ENCODE results near the gene CNNM2.
"Not testable (repeated sequence)": the region's sequence is repeated elsewhere in the genome, so short reads cannot be mapped to it uniquely, and the experiment has no call there.

The CNNM2 gene

DNA sequence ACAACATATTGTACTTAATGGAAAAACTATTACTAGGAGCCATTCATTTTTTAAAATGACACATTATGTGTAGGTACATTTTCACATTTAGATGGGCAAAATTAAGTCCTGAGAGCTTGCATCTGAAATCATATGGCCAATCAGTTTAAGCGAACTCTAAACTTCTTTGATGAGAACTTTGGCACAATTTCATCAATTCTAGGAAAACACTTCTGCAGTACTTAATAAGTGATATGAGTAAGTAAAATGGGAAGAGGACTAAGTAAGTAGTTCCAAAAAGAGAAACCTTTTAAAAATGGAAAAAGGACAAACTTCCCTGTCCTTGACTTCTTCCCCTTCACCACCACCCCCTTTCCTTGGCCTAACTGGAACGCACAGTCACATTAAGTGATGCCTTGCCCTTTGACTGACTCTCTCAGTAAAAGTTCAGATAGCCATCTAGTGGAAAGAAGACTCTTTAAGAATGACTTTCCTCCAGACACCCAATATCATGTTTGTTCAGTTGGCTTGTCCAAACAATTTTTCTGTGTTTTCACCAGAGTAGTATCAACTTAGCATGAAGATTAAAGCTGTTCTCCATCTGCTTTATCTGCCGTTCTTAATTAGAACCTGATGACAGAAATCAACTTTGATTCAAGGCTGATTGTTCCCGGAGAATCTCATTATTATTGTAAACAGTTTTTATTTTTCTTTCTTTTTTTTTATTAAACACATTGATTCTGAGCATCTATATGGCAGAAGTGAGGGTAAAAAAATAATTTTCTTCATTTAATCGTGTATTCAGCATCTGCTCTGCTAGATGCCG is 45.1 kb downstream of the CNNM2 start:
- no peaks in the 10 kb centered on the region for H3K9me3 ChIP-seq (ENCODE audit: control insufficient read depth in 2 of 2, low read length in 2 of 2)
- no peaks in the 10 kb centered on the region for H3K27me3 ChIP-seq (ENCODE audit: control insufficient read depth in 2 of 2, insufficient read depth in 2 of 2, low read length in 2 of 2)
- no peaks in the 10 kb centered on the region for H3K36me3 ChIP-seq (ENCODE audit: control insufficient read depth in 2 of 2, insufficient read depth in 2 of 2, low read length in 2 of 2)
- no peak overlapping the region for H3K9ac ChIP-seq (ENCODE audit: low read depth in 1 of 2, low read length in 2 of 2)
- H3K4me1 ChIP-seq (ENCODE audit: control insufficient read depth in 2 of 2, insufficient read depth in 2 of 2, low read length in 2 of 2), result peaks cover 17 to 24% of the 10 kb centered on the region in 2 donors
- H3K27ac ChIP-seq (ENCODE audit: low read depth in 2 of 2, low read length in 2 of 2), result no peak overlapping the region
- H3K4me3 ChIP-seq (ENCODE audit: low read length in 2 of 2), result no peak overlapping the region

DNA sequence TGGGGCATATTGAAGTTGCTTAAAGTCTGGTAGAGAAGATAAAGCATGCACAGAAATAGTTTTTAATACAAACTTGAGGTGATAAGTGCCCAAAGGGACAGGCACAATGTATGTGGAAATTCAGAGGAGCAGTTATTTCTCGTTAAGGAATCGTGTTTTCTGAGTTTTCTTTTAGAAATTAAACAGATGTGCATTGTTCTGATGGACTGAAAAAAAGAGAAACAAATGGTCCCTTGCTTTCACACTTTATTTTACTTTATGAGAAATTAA is 45.6 kb downstream of the CNNM2 start:
- Histone ChIP-seq H3K9me3 (ENCODE audit: control insufficient read depth in 2 of 2, low read length in 2 of 2) (no peaks in the 10 kb centered on the region), H3K27me3 (ENCODE audit: control insufficient read depth in 2 of 2, insufficient read depth in 2 of 2, low read length in 2 of 2) (no peaks in the 10 kb centered on the region), H3K27ac (ENCODE audit: low read depth in 2 of 2, low read length in 2 of 2) (no peak overlapping the region), H3K9ac (ENCODE audit: low read depth in 1 of 2, low read length in 2 of 2) (no peak overlapping the region), H3K4me1 (ENCODE audit: control insufficient read depth in 2 of 2, insufficient read depth in 2 of 2, low read length in 2 of 2) (peaks cover 17 to 24% of the 10 kb centered on the region in 2 donors), H3K36me3 (ENCODE audit: control insufficient read depth in 2 of 2, insufficient read depth in 2 of 2, low read length in 2 of 2) (no peaks in the 10 kb centered on the region), H3K4me3 (ENCODE audit: low read length in 2 of 2) (no peak overlapping the region)

DNA sequence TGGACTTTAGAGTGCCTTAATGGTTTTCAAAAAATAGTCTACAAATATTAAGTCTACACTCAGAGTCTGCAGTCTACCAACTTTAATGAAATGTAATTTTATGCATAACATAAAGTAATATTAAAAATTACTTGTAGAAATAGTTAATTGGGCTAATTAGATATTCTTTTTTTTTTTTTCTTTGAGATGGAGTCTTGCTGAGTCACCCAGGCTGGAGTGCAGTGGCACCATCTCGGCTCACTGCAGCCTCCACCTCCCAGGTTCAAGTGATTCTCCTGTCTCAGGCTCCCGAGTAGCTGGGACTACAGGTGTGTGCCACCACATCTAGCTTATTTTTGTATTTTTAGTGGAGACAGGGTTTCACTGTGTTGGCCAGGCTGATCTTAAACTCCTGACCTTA is 46.0 kb downstream of the CNNM2 start:
- not testable (repeated sequence) for H3K27ac ChIP-seq (ENCODE audit: low read depth in 2 of 2, low read length in 2 of 2); H3K4me3 ChIP-seq (ENCODE audit: low read length in 2 of 2); H3K36me3 ChIP-seq (ENCODE audit: control insufficient read depth in 2 of 2, insufficient read depth in 2 of 2, low read length in 2 of 2); H3K27me3 ChIP-seq (ENCODE audit: control insufficient read depth in 2 of 2, insufficient read depth in 2 of 2, low read length in 2 of 2); H3K9me3 ChIP-seq (ENCODE audit: control insufficient read depth in 2 of 2, low read length in 2 of 2); H3K9ac ChIP-seq (ENCODE audit: low read depth in 1 of 2, low read length in 2 of 2)
- H3K4me1 ChIP-seq (ENCODE audit: control insufficient read depth in 2 of 2, insufficient read depth in 2 of 2, low read length in 2 of 2), result peaks cover 17 to 24% of the 10 kb centered on the region in 2 donors

DNA sequence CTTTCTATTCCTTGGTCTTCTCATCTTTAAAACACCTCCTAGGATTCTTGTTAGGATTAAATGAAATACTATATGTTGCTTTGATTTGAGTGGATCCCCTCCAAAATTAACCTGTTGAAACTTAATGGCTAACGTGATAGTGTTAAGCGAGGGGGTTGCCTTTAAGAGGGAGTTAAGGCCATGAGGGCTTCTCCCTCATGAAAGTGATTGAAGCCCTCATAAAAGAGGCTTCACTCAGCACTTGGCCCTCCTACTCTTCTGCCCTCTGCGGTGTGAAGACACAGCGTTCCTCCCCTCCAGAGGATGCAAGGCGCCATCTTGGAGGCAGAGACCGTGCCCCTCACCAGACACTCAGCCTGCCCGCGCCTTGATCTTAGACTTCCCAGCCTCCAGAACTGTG is 46.6 kb downstream of the CNNM2 start:
- Histone ChIP-seq H3K4me1 (ENCODE audit: control insufficient read depth in 2 of 2, insufficient read depth in 2 of 2, low read length in 2 of 2) (peaks cover 17 to 24% of the 10 kb centered on the region in 2 donors), H3K9ac (ENCODE audit: low read depth in 1 of 2, low read length in 2 of 2) (no peak overlapping the region), H3K27me3 (ENCODE audit: control insufficient read depth in 2 of 2, insufficient read depth in 2 of 2, low read length in 2 of 2) (no peaks in the 10 kb centered on the region), H3K36me3 (ENCODE audit: control insufficient read depth in 2 of 2, insufficient read depth in 2 of 2, low read length in 2 of 2) (no peaks in the 10 kb centered on the region), H3K9me3 (ENCODE audit: control insufficient read depth in 2 of 2, low read length in 2 of 2) (no peaks in the 10 kb centered on the region), H3K4me3 (ENCODE audit: low read length in 2 of 2) (no peak overlapping the region), H3K27ac (ENCODE audit: low read depth in 2 of 2, low read length in 2 of 2) (peak overlapping the region; percentile 59 to 66)

DNA sequence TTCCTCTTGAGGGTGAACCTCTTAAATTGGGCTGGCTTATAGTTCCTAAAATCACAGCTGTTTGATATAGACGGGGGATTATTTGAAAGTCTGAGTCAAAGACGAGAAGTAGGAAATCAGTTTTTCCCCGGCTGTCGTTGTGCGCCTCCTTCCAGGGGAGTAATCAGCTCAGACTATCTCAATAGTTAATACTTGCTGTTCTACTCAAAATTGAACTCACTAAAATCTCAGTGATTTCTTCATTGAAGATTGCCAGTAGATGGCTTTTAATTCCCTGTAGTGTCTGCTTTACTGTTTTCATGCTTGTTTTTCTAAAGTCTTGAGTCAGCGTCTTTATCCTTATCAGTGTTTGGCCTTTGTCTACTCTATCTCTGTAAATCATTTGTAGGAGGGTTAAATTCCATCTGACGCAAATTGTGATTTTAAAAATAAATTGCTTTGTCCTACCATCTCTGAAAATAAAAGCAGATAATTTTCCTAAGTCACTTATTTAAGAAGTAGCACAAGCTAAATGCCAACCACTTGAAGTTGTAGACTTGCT is 47.3 kb downstream of the CNNM2 start:
- peak overlapping the region; percentile 73 to 82 for H3K27ac ChIP-seq (ENCODE audit: low read depth in 2 of 2, low read length in 2 of 2)
- peak overlapping the region; percentile 19 to 43 for H3K4me3 ChIP-seq (ENCODE audit: low read length in 2 of 2)
- no peaks in the 10 kb centered on the region for H3K27me3 ChIP-seq (ENCODE audit: control insufficient read depth in 2 of 2, insufficient read depth in 2 of 2, low read length in 2 of 2)
- no peaks in the 10 kb centered on the region for H3K36me3 ChIP-seq (ENCODE audit: control insufficient read depth in 2 of 2, insufficient read depth in 2 of 2, low read length in 2 of 2)
- H3K4me1 ChIP-seq (ENCODE audit: control insufficient read depth in 2 of 2, insufficient read depth in 2 of 2, low read length in 2 of 2), result peaks cover 17 to 24% of the 10 kb centered on the region in 2 donors
- no peak overlapping the region for H3K9ac ChIP-seq (ENCODE audit: low read depth in 1 of 2, low read length in 2 of 2)
- H3K9me3 ChIP-seq (ENCODE audit: control insufficient read depth in 2 of 2, low read length in 2 of 2), result no peaks in the 10 kb centered on the region

DNA sequence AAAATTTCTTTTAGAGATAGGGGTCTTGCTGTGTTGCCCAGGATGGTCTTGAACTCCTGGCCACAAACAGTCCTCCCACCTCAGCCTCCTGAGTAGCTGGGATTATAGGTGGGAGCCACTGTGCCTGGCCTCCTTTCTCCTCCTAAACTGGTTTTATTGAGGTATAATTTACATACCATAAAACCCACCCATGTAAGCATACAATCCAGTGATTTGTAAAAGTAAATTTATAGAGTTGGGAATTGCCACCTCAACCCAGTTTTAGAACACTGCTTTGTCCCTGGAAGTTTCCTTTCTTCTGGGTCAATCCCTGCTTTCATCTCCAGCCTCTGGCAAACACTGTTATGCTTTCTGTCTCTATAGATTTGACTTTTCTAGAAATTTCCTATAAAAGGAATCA is 49.0 kb downstream of the CNNM2 start:
- H3K36me3 ChIP-seq (ENCODE audit: control insufficient read depth in 2 of 2, insufficient read depth in 2 of 2, low read length in 2 of 2), result no peaks in the 10 kb centered on the region
- H3K9ac ChIP-seq (ENCODE audit: low read depth in 1 of 2, low read length in 2 of 2), result peak overlapping the region in 1 of 2 donors; percentile 47
- peaks cover 17 to 24% of the 10 kb centered on the region in 2 donors for H3K4me1 ChIP-seq (ENCODE audit: control insufficient read depth in 2 of 2, insufficient read depth in 2 of 2, low read length in 2 of 2)
- H3K9me3 ChIP-seq (ENCODE audit: control insufficient read depth in 2 of 2, low read length in 2 of 2), result no peaks in the 10 kb centered on the region
- H3K27me3 ChIP-seq (ENCODE audit: control insufficient read depth in 2 of 2, insufficient read depth in 2 of 2, low read length in 2 of 2), result no peaks in the 10 kb centered on the region
- no peak overlapping the region for H3K4me3 ChIP-seq (ENCODE audit: low read length in 2 of 2)
- H3K27ac ChIP-seq (ENCODE audit: low read depth in 2 of 2, low read length in 2 of 2), result peak overlapping the region; percentile 66 to 74

DNA sequence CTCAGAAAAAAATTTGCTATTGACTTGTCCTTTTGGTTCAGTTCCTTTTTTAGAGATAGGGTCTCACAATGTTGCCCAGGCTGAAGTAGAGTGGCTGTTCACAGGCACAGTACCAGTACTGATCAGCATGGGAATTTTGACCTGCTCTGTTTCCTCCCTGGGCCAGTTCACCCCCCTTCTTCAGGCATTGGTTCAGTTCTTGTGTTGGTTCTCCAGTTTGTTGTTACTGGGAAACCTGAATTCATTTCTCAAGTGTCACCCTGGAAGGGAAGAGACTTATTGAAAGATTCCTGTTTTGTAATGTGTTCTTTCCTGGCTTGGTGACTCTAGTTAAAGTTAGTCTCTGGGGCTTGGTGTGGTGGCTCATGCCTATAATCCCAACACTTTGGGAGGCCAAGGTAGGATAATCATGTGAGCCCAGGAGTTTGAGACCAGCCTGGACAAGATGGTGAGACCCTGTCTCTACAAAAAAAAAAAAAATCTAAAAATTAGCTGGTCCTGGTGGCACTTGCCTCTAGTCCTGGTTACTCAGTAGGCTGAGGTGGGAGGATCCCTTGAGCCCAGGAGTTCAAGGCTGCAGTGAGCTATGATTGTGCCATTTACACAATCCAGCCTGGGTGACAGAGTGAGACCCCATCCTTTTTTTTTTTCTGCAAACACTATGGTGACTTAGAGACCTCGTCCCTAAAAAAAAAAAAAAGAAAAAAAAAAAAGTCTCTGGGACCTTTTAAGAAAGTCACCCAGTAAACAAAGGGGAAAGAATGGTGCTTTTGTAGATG is 52.7 kb downstream of the CNNM2 start:
- no peaks in the 10 kb centered on the region for H3K36me3 ChIP-seq (ENCODE audit: control insufficient read depth in 2 of 2, insufficient read depth in 2 of 2, low read length in 2 of 2)
- H3K27me3 ChIP-seq (ENCODE audit: control insufficient read depth in 2 of 2, insufficient read depth in 2 of 2, low read length in 2 of 2), result no peaks in the 10 kb centered on the region
- no peak overlapping the region for H3K9ac ChIP-seq (ENCODE audit: low read depth in 1 of 2, low read length in 2 of 2)
- peaks cover 13 to 18% of the 10 kb centered on the region in 2 donors for H3K4me1 ChIP-seq (ENCODE audit: control insufficient read depth in 2 of 2, insufficient read depth in 2 of 2, low read length in 2 of 2)
- no peaks in the 10 kb centered on the region for H3K9me3 ChIP-seq (ENCODE audit: control insufficient read depth in 2 of 2, low read length in 2 of 2)
- no peak overlapping the region for H3K4me3 ChIP-seq (ENCODE audit: low read length in 2 of 2)
- H3K27ac ChIP-seq (ENCODE audit: low read depth in 2 of 2, low read length in 2 of 2), result no peak overlapping the region

DNA sequence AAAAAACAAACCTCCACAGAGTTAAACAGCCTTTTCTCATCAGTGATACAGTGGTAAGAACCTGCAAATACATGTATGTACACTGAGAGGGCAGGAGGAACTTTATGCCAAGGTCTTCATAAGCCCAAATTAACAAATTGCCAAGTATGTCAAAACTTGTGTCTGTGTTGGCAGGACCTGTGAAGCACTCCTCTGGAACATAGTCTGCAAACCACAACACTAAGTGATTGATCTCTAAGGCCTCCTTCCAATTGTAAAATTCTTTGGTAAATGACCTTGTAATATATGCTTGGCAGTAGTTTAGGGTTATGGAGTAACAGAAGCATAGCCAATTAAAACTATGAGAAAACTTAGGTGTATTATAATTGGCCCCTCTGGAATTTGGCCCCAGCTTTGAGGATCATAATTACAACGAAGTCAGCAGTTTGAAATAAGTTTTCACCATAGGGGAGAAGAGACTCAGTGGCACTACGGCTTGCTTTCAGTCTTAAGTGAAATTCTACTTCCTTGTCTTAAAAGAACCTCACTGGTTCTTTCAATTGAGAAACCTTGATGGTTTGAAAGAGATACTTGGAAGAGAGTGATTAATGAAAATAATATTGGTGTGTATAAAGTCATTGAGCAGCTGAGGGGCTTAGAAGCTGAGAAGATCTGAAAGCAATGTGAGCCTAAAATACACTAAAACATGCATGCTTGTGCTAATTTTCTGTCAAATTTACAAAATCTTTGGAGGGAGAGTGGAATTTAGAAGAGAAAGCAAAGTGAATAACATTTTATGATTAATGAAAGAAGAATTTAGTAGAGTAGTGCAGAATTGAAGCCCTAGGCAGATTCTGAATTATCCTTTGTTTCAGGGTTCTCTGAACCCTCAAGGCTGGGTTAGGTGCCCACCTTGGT is 57.6 kb downstream of the CNNM2 start:
- no peaks in the 10 kb centered on the region for H3K36me3 ChIP-seq (ENCODE audit: control insufficient read depth in 2 of 2, insufficient read depth in 2 of 2, low read length in 2 of 2)
- H3K27me3 ChIP-seq (ENCODE audit: control insufficient read depth in 2 of 2, insufficient read depth in 2 of 2, low read length in 2 of 2), result no peaks in the 10 kb centered on the region
- peak overlapping the region in 1 of 2 donors; percentile 10 for H3K9ac ChIP-seq (ENCODE audit: low read depth in 1 of 2, low read length in 2 of 2)
- no peak overlapping the region for H3K4me3 ChIP-seq (ENCODE audit: low read length in 2 of 2)
- no peaks in the 10 kb centered on the region for H3K9me3 ChIP-seq (ENCODE audit: control insufficient read depth in 2 of 2, low read length in 2 of 2)
- H3K4me1 ChIP-seq (ENCODE audit: control insufficient read depth in 2 of 2, insufficient read depth in 2 of 2, low read length in 2 of 2), result peaks cover 6 to 9% of the 10 kb centered on the region in 2 donors
- peak overlapping the region; percentile 49 to 66 for H3K27ac ChIP-seq (ENCODE audit: low read depth in 2 of 2, low read length in 2 of 2)

DNA sequence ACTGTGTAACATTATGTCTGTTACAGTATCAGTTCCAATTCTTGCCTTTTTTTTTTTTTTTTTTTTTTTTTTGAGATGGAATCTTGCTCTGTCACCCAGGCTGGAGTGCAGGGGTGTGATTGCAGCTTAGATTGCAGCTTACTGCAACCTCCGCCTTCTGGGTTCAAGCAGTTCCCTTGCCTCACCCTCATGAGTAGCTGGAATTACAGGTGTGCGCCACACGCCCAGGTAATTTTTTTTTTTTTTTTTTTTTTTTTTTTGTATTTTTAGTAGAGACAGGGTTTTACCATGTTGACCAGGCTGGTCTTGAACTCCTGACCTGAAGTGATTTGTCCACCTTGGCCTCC is 58.3 kb downstream of the CNNM2 start:
- H3K4me3 ChIP-seq (ENCODE audit: low read length in 2 of 2); H3K4me1 ChIP-seq (ENCODE audit: control insufficient read depth in 2 of 2, insufficient read depth in 2 of 2, low read length in 2 of 2); H3K9ac ChIP-seq (ENCODE audit: low read depth in 1 of 2, low read length in 2 of 2); H3K9me3 ChIP-seq (ENCODE audit: control insufficient read depth in 2 of 2, low read length in 2 of 2); H3K36me3 ChIP-seq (ENCODE audit: control insufficient read depth in 2 of 2, insufficient read depth in 2 of 2, low read length in 2 of 2); H3K27me3 ChIP-seq (ENCODE audit: control insufficient read depth in 2 of 2, insufficient read depth in 2 of 2, low read length in 2 of 2): not testable (repeated sequence)
- peak overlapping the region; percentile 49 to 66 for H3K27ac ChIP-seq (ENCODE audit: low read depth in 2 of 2, low read length in 2 of 2)

All from mucosa of rectum (tissue), 2 donors.